Adrenal gland (tissue), 12 donors: ENCODE measurements around the gene LPIN2. TPM values are rescaled to one million over a fixed set of nuclear protein-coding genes. Genes with fewer than 3 reads are reported as not detected.

ENCODE experiments used
- DNase-seq, 7 donors: peaks; one replicate each; pipeline ENCODE4 v3.0.0-alpha.2; 2019 to 2020
- H3K27ac ChIP-seq, 5 donors: fragments of 200-600 bp; sonication (generic) in 4 of 5; 1 replicate in 3 of 5; 2 replicates in 2 of 5; pipeline versions ENCODE4 v1.5.1 to v1.8.0; 2016 to 2020; ENCODE audit warnings: mild to moderate bottlenecking in 1 of 5
- H3K27me3 ChIP-seq: fragments of 200-600 bp; 2 replicates; pipeline ENCODE4 v1.8.0; 2021
- H3K36me3 ChIP-seq, 2 donors: fragments of 200-600 bp; replicated peaks in 1 of 2; 1 replicate in 1 of 2; 2 replicates in 1 of 2; pipeline versions ENCODE4 v1.5.1 to v1.8.0; 2018 to 2022
- H3K4me1 ChIP-seq, 2 donors: fragments of 200-600 bp; replicated peaks in 1 of 2; 1 replicate in 1 of 2; 2 replicates in 1 of 2; pipeline versions ENCODE4 v1.5.1 to v1.8.0; 2018 to 2021
- H3K4me3 ChIP-seq, 4 donors: fragments of 200-600 bp; sonication (generic) in 3 of 4; one replicate each; pipeline ENCODE4 v1.5.1; 2016 to 2018
- H3K9me3 ChIP-seq, 3 donors: fragments of 200-600 bp; sonication (generic) in 1 of 3; replicated peaks in 1 of 3; 1 replicate in 2 of 3; 2 replicates in 1 of 3; pipeline versions ENCODE4 v1.5.1 to v1.8.0; 2016 to 2021
- CTCF ChIP-seq, 6 experiments: fragments of 450-650 bp in 4 of 6; fragments of 200-600 bp in 2 of 6; sonication (generic) in 1 of 6; IDR thresholded peaks; 1 replicate in 5 of 6; 2 replicates in 1 of 6; pipeline versions ENCODE4 v1.5.1 to v1.8.0; 2016 to 2021; ENCODE audit warnings: antibody characterized with exemption in 6 of 6, mild to moderate bottlenecking in 2 of 6, moderate library complexity in 1 of 6
- POLR2A ChIP-seq, 2 donors: fragments of 450-650 bp; IDR thresholded peaks; one replicate each; pipeline ENCODE4 v1.6.1; 2017; ENCODE audit warnings: antibody characterized with exemption in 2 of 2, mild to moderate bottlenecking in 2 of 2, moderate library complexity in 1 of 2
- WGBS, 4 donors: extraction: QIAGEN DNeasy Blood & Tissue Kit in 2 of 4; methylation state at CpG; one replicate each; pipeline versions ENCODE4 v1.1.5 to v1.1.7; 2013 to 2017; 5-methylcytosine and 5-hydroxymethylcytosine counted together
- intact Hi-C, 2 donors: fragments of 100-400 bp; cut with DNase I; formaldehyde crosslinking; loops; one replicate each; pipeline versions ENCODE4 v1.14.1 to v1.15.0; 2022 to 2023
- polyA plus RNA-seq, 3 donors: library from polyadenylated mRNA; stranded (reverse); fragments of 200-250 nt in 2 of 3; fragments of 350-450 nt in 1 of 3; fragmentation: Illumina TruSeq in 1 of 3; extraction: RNeasy Lipid Tissue Mini Kit (QIAGEN cat#74804) in 1 of 3; gene quantifications; one replicate each; pipeline ENCODE4 v1.2.3, GENCODE V29; 2013 to 2014
- total RNA-seq, 9 donors: library from RNA; depleted of rRNA in 4 of 9; stranded (reverse); fragments of >200 nt in 4 of 9; fragments of 120-200 nt in 1 of 9; fragmentation: NEBNext Ultra II Directional in 1 of 9; extraction: Animal tissue kit (Norgen Biotek cat#: 25700) in 1 of 9; gene quantifications; one replicate each; pipeline versions ENCODE4 v1.1.0 to v1.2.4, GENCODE V29; 2013 to 2023
- donor health status: healthy with polysubstance abuse.
- donor health status: Bipolar disorder and iron deficiency.
- donor health status: DM: yes; HTN: yes; CAD: no.
- donor health status: DM: no; HTN: no; CAD: no.
- donor health status: DM: no; HTN: no; CAD: no.
- donor health status: DM: yes; HTN: yes; CAD: no.

LPIN2 gene
- total and polyA plus RNA-seq, 12 donors, result 5.2 to 48.6 (median 27.3) TPM

- Histone ChIP-seq H3K27me3 (no peaks in the 10 kb centered on the region), H3K36me3 (no peaks in the 10 kb centered on the region), H3K27ac (no peak overlapping the region), H3K9me3 (no peaks in the 10 kb centered on the region), H3K4me3 (no peak overlapping the region), H3K4me1 (peaks cover 0 to 19% of the 10 kb centered on the region in 2 donors)
- TF ChIP-seq CTCF (IDR thresholded peaks at IDR 0.05), result no peak
- no peak for TF ChIP-seq POLR2A (IDR thresholded peaks at IDR 0.05)
- 79 to 85% (median 84%) methylated on average over 4 of the region's 4 CpGs for WGBS, 4 donors
- intact Hi-C loops, result no loop called here
- no peak for DNase-seq
Measured at GRCh38 chr18:3055816-3056215, 42.9 kb upstream of the LPIN2 start.

GRCh38 chr18:3055186-3055728 lies 42.3 kb upstream of the LPIN2 start:
- no peaks in the 10 kb centered on the region for H3K27me3 ChIP-seq
- 62 to 65% (median 64%) methylated on average over 4 of the region's 4 CpGs for WGBS, 4 donors
- no peaks in the 10 kb centered on the region for H3K9me3 ChIP-seq
- TF ChIP-seq POLR2A (IDR thresholded peaks at IDR 0.05) (no peak), CTCF (IDR thresholded peaks at IDR 0.05) (no peak)
- H3K36me3 ChIP-seq, result no peaks in the 10 kb centered on the region
- no peak overlapping the region for H3K27ac ChIP-seq
- H3K4me1 ChIP-seq, result peaks cover 0 to 16% of the 10 kb centered on the region in 2 donors
- intact Hi-C loops, result no loop called here
- no peak overlapping the region for H3K4me3 ChIP-seq
- no peak for DNase-seq

GRCh38 chr18:3054780-3055179 lies 41.8 kb upstream of the LPIN2 start:
- Histone ChIP-seq H3K4me1 (peaks cover 0 to 11% of the 10 kb centered on the region in 2 donors), H3K27me3 (no peaks in the 10 kb centered on the region), H3K9me3 (no peaks in the 10 kb centered on the region), H3K27ac (no peak overlapping the region), H3K36me3 (no peaks in the 10 kb centered on the region), H3K4me3 (no peak overlapping the region)
- WGBS, 4 donors, result 70 to 86% (median 76%) methylated on average over 3 of the region's 3 CpGs
- intact Hi-C loops, result no loop called here
- peak in 1 of 7 donors; percentile 7 for DNase-seq
- TF ChIP-seq CTCF (IDR thresholded peaks at IDR 0.05) (no peak), POLR2A (IDR thresholded peaks at IDR 0.05) (no peak)

- H3K9me3 ChIP-seq, result no peaks in the 10 kb centered on the region
- no peak overlapping the region for H3K4me3 ChIP-seq
- 86 to 96% (median 89%) methylated on average over 6 of the region's 6 CpGs for WGBS, 4 donors
- peaks cover 0 to 5% of the 10 kb centered on the region in 2 donors for H3K4me1 ChIP-seq
- intact Hi-C loops, result no loop called here
- H3K27me3 ChIP-seq, result no peaks in the 10 kb centered on the region
- H3K27ac ChIP-seq, result no peak overlapping the region
- no peaks in the 10 kb centered on the region for H3K36me3 ChIP-seq
- DNase-seq, result peak in 1 of 7 donors; percentile 23
- TF ChIP-seq POLR2A (IDR thresholded peaks at IDR 0.05) (no peak), CTCF (IDR thresholded peaks at IDR 0.05) (no peak)
Measured at GRCh38 chr18:3054214-3054613, 41.3 kb upstream of the LPIN2 start.
